GM12878 (cell line): ENCODE measurements around the gene CIB2. TPM values are rescaled to one million over a fixed set of nuclear protein-coding genes. Genes with fewer than 3 reads are reported as not detected.
A peak's percentile ranks its signal among the peaks of the same experiment; 100 is the strongest.

Source experiments
- ATAC-seq: fragments of 200-7000 bp; cut with Tn5 transposase; 3 replicates; pipeline ENCODE4 v1.9.1; 2020; ENCODE audit warnings: mild to moderate bottlenecking, moderate library complexity
- BruUV-seq: library from RNA; stranded (reverse); fragments of 400-500 nt; replicated peaks from 2 replicates; lab custom pipeline; 2021; lab: Mats Ljungman, UMichigan
- CTCF ChIA-PET: fragments of 300-600 bp; sonication (Branson Sonifier 250); formaldehyde crosslinking; extraction: SDS; loops from one replicate; lab custom pipeline; 2021; ENCODE audit warnings: inconsistent platforms; lab: Yijun Ruan, JAX
- POLR2A ChIA-PET: fragments of 350-600 bp; formaldehyde crosslinking; extraction: SDS; loops from one replicate; lab custom pipeline; 2021; ENCODE audit warnings: inconsistent platforms; lab: Charles Lee
- RAD21 ChIA-PET: fragments of 300-600 bp; sonication (Branson Sonifier 250); formaldehyde crosslinking; loops from one replicate; lab custom pipeline; 2023; ENCODE audit warnings: antibody characterized with exemption; ENCODE audit not compliant: unreplicated experiment; lab: Charles Lee
- SMC1A ChIA-PET: fragments of 300-600 bp; sonication (Branson Sonifier 250); formaldehyde crosslinking; loops from one replicate; lab custom pipeline; 2023; ENCODE audit not compliant: unreplicated experiment, uncharacterized antibody; lab: Charles Lee
- DNase-seq: peaks from one replicate; pipeline ENCODE4 v3.0.0-alpha.2; 2011; ENCODE audit warnings: low read depth, low spot score
- FAIRE-seq: peaks from 3 replicates; lab custom pipeline; 2011; peaks lifted over from hg19 to GRCh38; lab: Jason Lieb, UNC
- H2AFZ ChIP-seq: 2 replicates; pipeline ENCODE4 v1.6.0; 2011; ENCODE audit warnings: low read depth, low read length, control low read depth; ENCODE audit not compliant: control insufficient read depth
- H3K27ac ChIP-seq: 2 replicates; pipeline ENCODE4 v1.5.1; 2011; ENCODE audit warnings: control low read depth; ENCODE audit not compliant: control insufficient read depth, insufficient read depth
- H3K27me3 ChIP-seq, 2 experiments: replicated peaks in 1 of 2; 2 replicates each; pipeline versions ENCODE4 v1.6.0 to v1.6.1; 2011; ENCODE audit warnings: low read length in 1 of 2; ENCODE audit not compliant: control insufficient read depth in 2 of 2, insufficient read depth in 2 of 2
- H3K36me3 ChIP-seq, 2 experiments: 2 replicates each; pipeline ENCODE4 v1.5.1; 2011; ENCODE audit warnings: low read length in 1 of 2; ENCODE audit not compliant: control insufficient read depth in 2 of 2, insufficient read depth in 2 of 2
- H3K4me1 ChIP-seq: 2 replicates; pipeline ENCODE4 v1.6.1; 2011; ENCODE audit warnings: mild to moderate bottlenecking, low read length, moderate library complexity, mixed read lengths; ENCODE audit not compliant: control insufficient read depth, insufficient read depth
- H3K4me2 ChIP-seq: 2 replicates; pipeline ENCODE4 v1.6.0; 2011; ENCODE audit warnings: control low read depth; ENCODE audit not compliant: control insufficient read depth, insufficient read depth
- H3K4me3 ChIP-seq: fragments of 200-600 bp; sonication (generic); 2 replicates; pipeline ENCODE4 v1.5.1; 2016
- H3K79me2 ChIP-seq: 2 replicates; pipeline ENCODE4 v1.6.0; 2011; ENCODE audit warnings: low read length; ENCODE audit not compliant: control insufficient read depth, insufficient read depth
- H3K9ac ChIP-seq: 2 replicates; pipeline ENCODE4 v1.8.0; 2011; ENCODE audit warnings: low read length, control low read depth, mixed read lengths; ENCODE audit not compliant: control insufficient read depth, insufficient read depth
- H3K9me3 ChIP-seq: replicated peaks from 3 replicates; pipeline ENCODE4 v1.5.1; 2011; ENCODE audit warnings: mild to moderate bottlenecking, low read length; ENCODE audit not compliant: control insufficient read depth, insufficient read depth
- H4K20me1 ChIP-seq: 2 replicates; pipeline ENCODE4 v1.6.0; 2011; ENCODE audit not compliant: control insufficient read depth, insufficient read depth
- CUX1 ChIP-seq: IDR thresholded peaks from 2 replicates; pipeline ENCODE4 v1.6.1; 2012; ENCODE audit warnings: improper control_type of control experiment, low read depth, low read length; ENCODE audit not compliant: insufficient replicate concordance
- FOXK2 ChIP-seq: fragments of 450-650 bp; IDR thresholded peaks from 2 replicates; pipeline ENCODE4 v1.6.1; 2017; ENCODE audit warnings: mild to moderate bottlenecking, moderate library complexity
- HDAC2 ChIP-seq: fragments of 200-600 bp; sonication (generic); IDR thresholded peaks from 2 replicates; pipeline ENCODE4 v1.6.1; 2017
- IRF4 ChIP-seq: IDR thresholded peaks from 2 replicates; pipeline ENCODE4 v1.6.1; 2011; ENCODE audit warnings: low read depth, low read length
- JUNB ChIP-seq: IDR thresholded peaks from 2 replicates; pipeline ENCODE4 v1.6.1; 2016; ENCODE audit warnings: antibody characterized with exemption, mild to moderate bottlenecking
- KDM1A ChIP-seq: fragments of 200-600 bp; sonication (generic); IDR thresholded peaks from 2 replicates; pipeline ENCODE4 v1.6.1; 2016; ENCODE audit warnings: borderline replicate concordance
- MTA3 ChIP-seq: IDR thresholded peaks from 2 replicates; pipeline ENCODE4 v1.6.1; 2012; ENCODE audit warnings: low read length, inconsistent platforms, borderline replicate concordance
- NR2F1 ChIP-seq: fragments of 450-650 bp; conservative IDR thresholded peaks from 2 replicates; pipeline ENCODE4 v1.6.1; 2017; ENCODE audit warnings: mild to moderate bottlenecking
- POLR2A ChIP-seq: IDR thresholded peaks from 2 replicates; pipeline ENCODE4 v1.6.1; 2011; ENCODE audit warnings: low read depth, mild to moderate bottlenecking, low read length
- RELB ChIP-seq: fragments of 450-650 bp; IDR thresholded peaks from 2 replicates; pipeline ENCODE4 v1.6.1; 2017; ENCODE audit warnings: low read depth, mild to moderate bottlenecking, moderate library complexity
- SIX5 ChIP-seq: IDR thresholded peaks from 2 replicates; pipeline ENCODE4 v1.6.1; 2011; ENCODE audit warnings: mild to moderate bottlenecking, low read depth, low read length, moderate library complexity; ENCODE audit not compliant: severe bottlenecking
- ZNF274 ChIP-seq: IDR thresholded peaks from one replicate; pipeline ENCODE4 v1.8.0; 2011; ENCODE audit not compliant: insufficient read length, insufficient read depth
- ZNF687 ChIP-seq: fragments of 450-650 bp; IDR thresholded peaks from 2 replicates; pipeline ENCODE4 v1.6.1; 2017; ENCODE audit warnings: mild to moderate bottlenecking, moderate library complexity
- WGBS: methylation state at CpG from one replicate; pipeline ENCODE4 v1.1.6; 2016; ENCODE audit warnings: low lambda C conversion rate; ENCODE audit not compliant: insufficient replicate concordance, insufficient coverage; ENCODE audit errors: missing lambda C conversion rate; 5-methylcytosine and 5-hydroxymethylcytosine counted together
- in situ Hi-C: fragments of 300-500 bp; cut with MboI; formaldehyde crosslinking; loops from 9 replicates; pipeline ENCODE4 v1.14.3; 2018; ENCODE audit warnings: mixed read lengths
- intact Hi-C: fragments of 100-400 bp; cut with micrococcal nuclease; formaldehyde crosslinking; loops from one replicate; pipeline ENCODE4 v1.14.2; 2022; ENCODE audit not compliant: unreplicated experiment
- polyA plus RNA-seq, 11 experiments: library from polyadenylated mRNA; depleted of rRNA in 4 of 11; unstranded in 6 of 11; stranded (reverse) in 5 of 11; fragments of >200 nt; fragmentation: Nextera tagmentation in 4 of 11; fragmentation: Illumina TruSeq in 1 of 11; extraction: Ambion mirVana in 4 of 11; extraction: Trizol in 1 of 11; gene quantifications; 1 replicate in 1 of 11; 2 replicates in 10 of 11; pipeline versions ENCODE4 v1.2.1 to v1.2.3, GENCODE V29; 2011 to 2016; ENCODE audit warnings: inconsistent platforms in 2 of 11, missing spikeins in 2 of 11, low read depth in 1 of 11
- total RNA-seq, 4 experiments: library from RNA; depleted of rRNA in 3 of 4; stranded (reverse); fragments of >200 nt in 3 of 4; fragmentation: Illumina TruSeq in 1 of 4; extraction: Trizol in 1 of 4; gene quantifications; 2 replicates each; pipeline versions ENCODE4 v1.2.1 to v1.2.3, GENCODE V29; 2013 to 2021

Gene CIB2
- total and polyA plus RNA-seq, 10 of the 15 experiments (the other 5 are each of a cell fraction or from before 2014, with no cell fraction given), result 0.56 to 12.1 (median 7.1) TPM

- intact Hi-C loops, result no loop called here
- CTCF ChIA-PET, result interaction anchor here (1.0 to 6.3 kb wide), 3 partner anchors 10 to 132 kb away, joined by 3 to 64 read pairs (median 4); no protein-coding TSS in a partner anchor
- RAD21 ChIA-PET, result interaction anchor here (2.4 to 3.7 kb wide), 2 partner anchors 9 to 13 kb away, joined by 8 to 48 read pairs; no protein-coding TSS in a partner anchor
- in situ Hi-C loops, result no loop called here
- SMC1A ChIA-PET, result interaction anchor here (1.5 to 8.1 kb wide), 3 partner anchors 14 to 70 kb away, joined by 4 to 119 read pairs (median 19); no protein-coding TSS in a partner anchor
- WGBS, result 81% methylated on average over 5 of the region's 5 CpGs
- DNase-seq (no peak), ATAC-seq (no peak), FAIRE-seq (no peak)
- Histone ChIP-seq H3K27me3 (no peaks in the 10 kb centered on the region), H4K20me1 (no peaks in the 10 kb centered on the region), H3K27ac (no peak overlapping the region; the same call in none of the 2 replicates), H3K79me2 (peaks cover 99% of the 10 kb centered on the region), H2AFZ (no peak overlapping the region), H3K9ac (no peak overlapping the region), H3K4me1 (peaks cover 70% of the 10 kb centered on the region), H3K36me3 (no peaks in the 10 kb centered on the region), H3K4me2 (peak overlapping the region; percentile 93), H3K9me3 (no peaks in the 10 kb centered on the region), H3K4me3 (0 out of 2 replicates have a peak overlapping the region, but pooled peaks have one; percentile 6)
- POLR2A ChIA-PET, result interaction anchor here (1.6 to 5.7 kb wide), 2 partner anchors 10 to 14 kb away, joined by 6 to 50 read pairs; no protein-coding TSS in a partner anchor
- BruUV-seq, result no TSS peak
- TF ChIP-seq RELB (no peak), SIX5 (no peak), IRF4 (no peak), FOXK2 (no peak), MTA3 (no peak), KDM1A (no peak), NR2F1 (no peak), CUX1 (no peak), HDAC2 (no peak), POLR2A (no peak), ZNF687 (no peak), ZNF274 (no peak), JUNB (no peak)
Measured at GRCh38 chr15:78063970-78064385, 67.3 kb downstream of the CIB2 start.
